Thyroid gland (tissue), 4 donors: ENCODE measurements around the gene TSHB. TPM values are rescaled to one million over a fixed set of nuclear protein-coding genes. Genes with fewer than 3 reads are reported as not detected.

ENCODE experiments used
- DNase-seq, 2 donors: peaks; one replicate each; pipeline ENCODE4 v3.0.0-alpha.2; 2019
- H3K27ac ChIP-seq, 3 donors: fragments of 200-600 bp; sonication (generic); 1 replicate in 2 of 3; 2 replicates in 1 of 3; pipeline ENCODE4 v1.5.1; 2016 to 2019; ENCODE audit warnings: mild to moderate bottlenecking in 1 of 3, moderate library complexity in 1 of 3
- H3K27me3 ChIP-seq: fragments of 200-600 bp; sonication (generic); one replicate; pipeline ENCODE4 v1.5.1; 2019
- H3K36me3 ChIP-seq, 2 donors: fragments of 200-600 bp; sonication (generic); one replicate each; pipeline ENCODE4 v1.5.1; 2016 to 2019
- H3K4me1 ChIP-seq, 2 donors: fragments of 200-600 bp; sonication (generic); one replicate each; pipeline ENCODE4 v1.5.1; 2017 to 2019
- H3K4me3 ChIP-seq, 3 donors: fragments of 200-600 bp; sonication (generic); replicated peaks in 1 of 3; 1 replicate in 2 of 3; 2 replicates in 1 of 3; pipeline ENCODE4 v1.5.1; 2016; ENCODE audit warnings: mild to moderate bottlenecking in 1 of 3
- H3K9me3 ChIP-seq: fragments of 200-600 bp; sonication (generic); one replicate; pipeline ENCODE4 v1.5.1; 2017
- CTCF ChIP-seq, 6 experiments: fragments of 200-600 bp in 3 of 6; fragments of 450-650 bp in 3 of 6; sonication (generic) in 3 of 6; IDR thresholded peaks; one replicate each; pipeline ENCODE4 v1.5.1; 2016 to 2019; ENCODE audit warnings: antibody characterized with exemption in 6 of 6, mild to moderate bottlenecking in 2 of 6, inconsistent platforms in 1 of 6, moderate library complexity in 1 of 6
- POLR2A ChIP-seq, 2 donors: fragments of 450-650 bp; IDR thresholded peaks; one replicate each; pipeline ENCODE4 v1.6.1; 2017; ENCODE audit warnings: antibody characterized with exemption in 2 of 2, mild to moderate bottlenecking in 2 of 2, moderate library complexity in 1 of 2
- WGBS, 2 donors: methylation state at CpG; one replicate each; pipeline ENCODE4 v1.1.5; 2017; 5-methylcytosine and 5-hydroxymethylcytosine counted together
- intact Hi-C: fragments of 100-400 bp; cut with DNase I; formaldehyde crosslinking; loops from one replicate; pipeline ENCODE4 v1.15.1; 2023
- total RNA-seq, 4 donors: library from RNA; depleted of rRNA; stranded (reverse); fragments of >200 nt; gene quantifications; one replicate each; pipeline ENCODE4 v1.2.3, GENCODE V29; 2016

Gene TSHB
- not detected for total RNA-seq

- Histone ChIP-seq H3K36me3 (no peaks in the 10 kb centered on the region), H3K4me3 (no peak within 1 kb of the TSS), H3K4me1 (no peaks in the 10 kb centered on the region), H3K27ac (no peak within 1 kb of the TSS), H3K27me3 (no peaks in the 10 kb centered on the region), H3K9me3 (no peaks in the 10 kb centered on the region)
- intact Hi-C loops = no loop called here
- TF ChIP-seq POLR2A (IDR thresholded peaks at IDR 0.05) = no peak
- TF ChIP-seq CTCF (IDR thresholded peaks at IDR 0.05) = no peak
- no peak for DNase-seq
These were observed at the start of gene TSHB for GRCh38 chr1:115029526-115029925. Gene TSHB, plus strand, starts transcription at chr1:115029826. Its CDS starts 3,537 bp downstream, at chr1:115033363.

GRCh38 chr1:114982251-114982650 is 47.4 kb upstream of the TSHB start:
- H3K4me3 ChIP-seq = no peak overlapping the region
- no peaks in the 10 kb centered on the region for H3K36me3 ChIP-seq
- 39 to 51% methylated on average over 1 of the region's 1 CpG for WGBS, 2 donors
- no peaks in the 10 kb centered on the region for H3K4me1 ChIP-seq
- no peaks in the 10 kb centered on the region for H3K27me3 ChIP-seq
- no peaks in the 10 kb centered on the region for H3K9me3 ChIP-seq
- intact Hi-C loops = no loop called here
- no peak overlapping the region for H3K27ac ChIP-seq
- no peak for TF ChIP-seq POLR2A (IDR thresholded peaks at IDR 0.05)
- no peak for TF ChIP-seq CTCF (IDR thresholded peaks at IDR 0.05)
- no peak for DNase-seq

- Histone ChIP-seq H3K4me3 (no peak overlapping the region), H3K9me3 (no peaks in the 10 kb centered on the region), H3K4me1 (no peaks in the 10 kb centered on the region), H3K27ac (no peak overlapping the region), H3K36me3 (no peaks in the 10 kb centered on the region), H3K27me3 (no peaks in the 10 kb centered on the region)
- no peak for TF ChIP-seq CTCF (IDR thresholded peaks at IDR 0.05)
- TF ChIP-seq POLR2A (IDR thresholded peaks at IDR 0.05) = no peak
- intact Hi-C loops = no loop called here
- no peak for DNase-seq
These were observed 43.3 kb upstream of the TSHB start for GRCh38 chr1:114986286-114986685.

DNA sequence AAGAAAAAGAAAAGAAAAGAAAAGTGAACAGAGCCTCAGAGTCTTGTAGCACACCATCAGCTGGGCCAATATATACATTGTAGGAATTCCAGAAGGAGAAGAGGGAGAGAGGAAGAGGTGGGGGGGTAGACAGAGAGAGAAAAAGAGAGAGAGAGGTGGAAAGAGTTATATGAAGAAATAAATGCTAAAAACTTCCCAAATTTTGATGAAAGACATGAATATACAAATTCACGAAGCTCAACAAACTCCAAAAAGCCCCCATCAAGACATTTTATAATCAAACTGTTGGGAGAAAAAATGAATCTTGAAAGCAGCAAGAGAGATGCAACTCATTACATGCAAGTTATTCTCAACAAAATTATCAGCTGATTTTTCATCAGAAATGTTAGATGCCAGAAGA is 41.5 kb upstream of the TSHB start:
- H3K27me3 ChIP-seq = no peaks in the 10 kb centered on the region
- DNase-seq = no peak
- H3K27ac ChIP-seq = no peak overlapping the region
- no peaks in the 10 kb centered on the region for H3K36me3 ChIP-seq
- no peaks in the 10 kb centered on the region for H3K9me3 ChIP-seq
- H3K4me3 ChIP-seq = no peak overlapping the region
- H3K4me1 ChIP-seq = no peaks in the 10 kb centered on the region
- TF ChIP-seq POLR2A (IDR thresholded peaks at IDR 0.05) (no peak), CTCF (IDR thresholded peaks at IDR 0.05) (no peak)
- intact Hi-C loops = no loop called here
- WGBS, 2 donors = 77 to 93% methylated on average over 1 of the region's 1 CpG

DNA sequence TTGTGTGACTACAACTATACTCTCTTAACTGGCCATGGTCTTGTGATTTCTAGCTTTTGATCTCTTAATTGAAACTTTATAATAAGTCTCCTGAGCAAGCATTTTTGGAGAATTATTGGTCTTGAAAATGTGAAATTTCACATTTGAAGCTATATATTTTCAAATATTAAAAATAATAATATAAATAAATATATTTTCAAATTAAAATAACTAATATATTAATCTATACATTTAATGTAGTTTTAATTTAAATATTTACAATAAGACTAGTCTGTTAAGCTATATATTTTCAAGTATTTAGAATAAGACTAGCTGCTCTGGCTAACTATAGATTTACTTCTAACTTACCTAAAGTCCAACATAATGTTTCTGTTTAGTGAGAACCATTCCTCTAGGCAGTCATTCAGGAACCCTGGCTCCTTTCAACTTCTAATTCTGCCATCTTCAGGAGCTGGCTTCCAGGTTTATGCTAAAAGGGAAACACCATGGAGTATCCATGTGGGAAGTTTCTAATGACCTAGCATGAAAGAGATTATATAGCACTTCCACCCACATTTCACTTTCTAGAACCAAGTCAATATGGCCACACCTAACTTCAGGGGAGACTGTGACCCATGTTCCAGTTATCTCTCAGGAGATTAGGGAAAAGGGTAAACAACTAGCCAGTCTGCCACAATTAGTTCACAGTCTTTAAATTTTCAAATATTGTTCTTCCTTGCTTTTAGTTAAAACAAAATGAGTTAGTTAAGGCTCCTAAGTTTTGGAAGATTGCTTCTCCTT is 31.9 kb upstream of the TSHB start:
- no peaks in the 10 kb centered on the region for H3K4me1 ChIP-seq
- TF ChIP-seq CTCF (IDR thresholded peaks at IDR 0.05) (no peak), POLR2A (IDR thresholded peaks at IDR 0.05) (no peak)
- DNase-seq = no peak
- no peaks in the 10 kb centered on the region for H3K9me3 ChIP-seq
- intact Hi-C loops = no loop called here
- H3K36me3 ChIP-seq = no peaks in the 10 kb centered on the region
- no peak overlapping the region for H3K4me3 ChIP-seq
- H3K27ac ChIP-seq = no peak overlapping the region
- no peaks in the 10 kb centered on the region for H3K27me3 ChIP-seq
